Astrocyte (in vitro differentiated cells and primary cell): ENCODE data around the gene GCNA. TPM values are rescaled to one million over a fixed set of nuclear protein-coding genes. Genes with fewer than 3 reads are reported as not detected.
A peak's percentile ranks its signal among the peaks of the same experiment; 100 is the strongest.

Source experiments
- DNase-seq: peaks from one replicate; pipeline ENCODE4 v3.0.0-alpha.2; 2010; ENCODE audit warnings: low read depth
- FAIRE-seq: peaks from 2 replicates; lab custom pipeline; 2011; peaks lifted over from hg19 to GRCh38; lab: Jason Lieb, UNC
- H2AFZ ChIP-seq: 2 replicates; pipeline ENCODE4 v1.6.0; 2012; ENCODE audit warnings: low read depth, low read length, inconsistent platforms
- H3K27ac ChIP-seq: 2 replicates; pipeline ENCODE4 v1.5.1; 2011; ENCODE audit warnings: low read depth, low read length, inconsistent platforms
- H3K27me3 ChIP-seq: 2 replicates; pipeline ENCODE4 v1.6.0; 2011; ENCODE audit warnings: low read length, inconsistent platforms; ENCODE audit not compliant: insufficient read depth
- H3K36me3 ChIP-seq: 2 replicates; pipeline ENCODE4 v1.5.1; 2011; ENCODE audit warnings: low read length, inconsistent platforms; ENCODE audit not compliant: insufficient read depth
- H3K4me1 ChIP-seq: 2 replicates; pipeline ENCODE4 v1.5.1; 2011; ENCODE audit warnings: low read length, inconsistent platforms; ENCODE audit not compliant: insufficient read depth
- H3K4me2 ChIP-seq: 2 replicates; pipeline ENCODE4 v1.6.0; 2012; ENCODE audit warnings: low read length, inconsistent platforms
- H3K4me3 ChIP-seq: 2 replicates; pipeline ENCODE4 v1.5.1; 2011; ENCODE audit warnings: low read depth, mild to moderate bottlenecking, low read length, inconsistent platforms; ENCODE audit not compliant: insufficient read depth
- H3K79me2 ChIP-seq: 2 replicates; pipeline ENCODE4 v1.6.0; 2012; ENCODE audit warnings: mild to moderate bottlenecking, low read length, inconsistent platforms; ENCODE audit not compliant: insufficient read depth
- H3K9ac ChIP-seq: 2 replicates; pipeline ENCODE4 v1.6.0; 2012; ENCODE audit warnings: mild to moderate bottlenecking, low read length, inconsistent platforms
- H3K9me3 ChIP-seq: 2 replicates; pipeline ENCODE4 v1.5.1; 2012; ENCODE audit warnings: low read depth, mild to moderate bottlenecking, low read length, inconsistent platforms; ENCODE audit not compliant: insufficient read depth
- H4K20me1 ChIP-seq: 2 replicates; pipeline ENCODE4 v1.6.0; 2012; ENCODE audit warnings: low read length, inconsistent platforms; ENCODE audit not compliant: insufficient read depth
- H3K27ac Mint-ChIP-seq: one replicate; pipeline ENCODE4 v1.8.0; 2021; ENCODE audit warnings: mild to moderate bottlenecking, mixed read lengths; ENCODE audit not compliant: unreplicated experiment
- H3K27me3 Mint-ChIP-seq: one replicate; pipeline ENCODE4 v1.8.0; 2021; ENCODE audit warnings: low read depth, mixed read lengths; ENCODE audit not compliant: unreplicated experiment
- H3K36me3 Mint-ChIP-seq: one replicate; pipeline ENCODE4 v1.8.0; 2021; ENCODE audit warnings: low read depth, mixed read lengths; ENCODE audit not compliant: unreplicated experiment
- H3K4me1 Mint-ChIP-seq: one replicate; pipeline ENCODE4 v1.8.0; 2021; ENCODE audit warnings: low read depth, mixed read lengths; ENCODE audit not compliant: unreplicated experiment
- H3K4me3 Mint-ChIP-seq: one replicate; pipeline ENCODE4 v1.8.0; 2021; ENCODE audit warnings: mild to moderate bottlenecking, moderate library complexity, mixed read lengths; ENCODE audit not compliant: unreplicated experiment
- H3K9me3 Mint-ChIP-seq: one replicate; pipeline ENCODE4 v1.8.0; 2021; ENCODE audit warnings: mild to moderate bottlenecking, mixed read lengths; ENCODE audit not compliant: unreplicated experiment
- EZH2 ChIP-seq: IDR thresholded peaks from 2 replicates; pipeline ENCODE4 v1.6.1; 2012; ENCODE audit warnings: mild to moderate bottlenecking, low read length, inconsistent platforms; ENCODE audit not compliant: insufficient read depth
- total RNA-seq: library from RNA; stranded (reverse); gene quantifications from 2 replicates; pipeline ENCODE4 v1.2.1, GENCODE V29; 2021
- TF ChIP-seq, protein P1 (sequence below): IDR thresholded peaks from 2 replicates; pipeline ENCODE4 v1.5.1; 2011; ENCODE audit warnings: low read depth, mild to moderate bottlenecking, inconsistent platforms, low read length, moderate library complexity; ENCODE audit not compliant: insufficient read depth

Gene GCNA
- total RNA-seq, 1 donor from 2014 or later: 2.2 TPM

DNA sequence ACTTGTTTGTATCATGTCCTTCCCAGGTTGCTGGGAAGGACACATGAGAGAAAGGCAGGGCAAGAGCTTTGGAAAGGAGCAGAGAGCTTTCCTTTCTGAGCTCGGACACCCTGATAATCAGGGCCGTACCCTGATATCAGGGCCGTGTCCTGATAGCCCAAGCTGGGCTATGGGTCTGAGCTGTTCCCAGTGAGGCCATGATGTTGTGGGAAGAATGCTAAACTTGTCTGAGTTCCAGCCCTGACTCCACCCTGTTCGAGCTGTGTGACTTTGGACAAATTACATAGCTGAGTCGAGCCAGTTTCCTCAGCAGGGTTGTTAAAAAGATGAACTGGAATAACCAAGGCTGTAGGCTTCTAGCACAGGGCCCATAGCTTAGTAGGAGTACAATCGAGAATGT, 43.4 kb downstream of the GCNA start:
- no peak for TF ChIP-seq EZH2
- TF ChIP-seq, protein P1, sequence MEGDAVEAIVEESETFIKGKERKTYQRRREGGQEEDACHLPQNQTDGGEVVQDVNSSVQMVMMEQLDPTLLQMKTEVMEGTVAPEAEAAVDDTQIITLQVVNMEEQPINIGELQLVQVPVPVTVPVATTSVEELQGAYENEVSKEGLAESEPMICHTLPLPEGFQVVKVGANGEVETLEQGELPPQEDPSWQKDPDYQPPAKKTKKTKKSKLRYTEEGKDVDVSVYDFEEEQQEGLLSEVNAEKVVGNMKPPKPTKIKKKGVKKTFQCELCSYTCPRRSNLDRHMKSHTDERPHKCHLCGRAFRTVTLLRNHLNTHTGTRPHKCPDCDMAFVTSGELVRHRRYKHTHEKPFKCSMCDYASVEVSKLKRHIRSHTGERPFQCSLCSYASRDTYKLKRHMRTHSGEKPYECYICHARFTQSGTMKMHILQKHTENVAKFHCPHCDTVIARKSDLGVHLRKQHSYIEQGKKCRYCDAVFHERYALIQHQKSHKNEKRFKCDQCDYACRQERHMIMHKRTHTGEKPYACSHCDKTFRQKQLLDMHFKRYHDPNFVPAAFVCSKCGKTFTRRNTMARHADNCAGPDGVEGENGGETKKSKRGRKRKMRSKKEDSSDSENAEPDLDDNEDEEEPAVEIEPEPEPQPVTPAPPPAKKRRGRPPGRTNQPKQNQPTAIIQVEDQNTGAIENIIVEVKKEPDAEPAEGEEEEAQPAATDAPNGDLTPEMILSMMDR: no peak
- Histone ChIP-seq H3K27ac (no peak overlapping the region), H2AFZ (no peak overlapping the region), H3K79me2 (no peaks in the 10 kb centered on the region), H3K36me3 (no peaks in the 10 kb centered on the region), H3K9me3 (no peaks in the 10 kb centered on the region), H3K4me3 (no peak overlapping the region), H3K9ac (no peak overlapping the region), H3K27me3 (no peaks in the 10 kb centered on the region), H3K4me2 (no peak overlapping the region), H4K20me1 (no peaks in the 10 kb centered on the region), H3K4me1 (no peaks in the 10 kb centered on the region)
- no peaks in the 10 kb centered on the region for H3K4me1 Mint-ChIP-seq
- no peaks in the 10 kb centered on the region for H3K9me3 Mint-ChIP-seq
- no peaks in the 10 kb centered on the region for H3K27me3 Mint-ChIP-seq
- H3K4me3 Mint-ChIP-seq: no peak overlapping the region
- no peak overlapping the region for H3K27ac Mint-ChIP-seq
- FAIRE-seq (peak; percentile 29), DNase-seq (no peak)
- peaks cover 5% of the 10 kb centered on the region for H3K36me3 Mint-ChIP-seq

DNA sequence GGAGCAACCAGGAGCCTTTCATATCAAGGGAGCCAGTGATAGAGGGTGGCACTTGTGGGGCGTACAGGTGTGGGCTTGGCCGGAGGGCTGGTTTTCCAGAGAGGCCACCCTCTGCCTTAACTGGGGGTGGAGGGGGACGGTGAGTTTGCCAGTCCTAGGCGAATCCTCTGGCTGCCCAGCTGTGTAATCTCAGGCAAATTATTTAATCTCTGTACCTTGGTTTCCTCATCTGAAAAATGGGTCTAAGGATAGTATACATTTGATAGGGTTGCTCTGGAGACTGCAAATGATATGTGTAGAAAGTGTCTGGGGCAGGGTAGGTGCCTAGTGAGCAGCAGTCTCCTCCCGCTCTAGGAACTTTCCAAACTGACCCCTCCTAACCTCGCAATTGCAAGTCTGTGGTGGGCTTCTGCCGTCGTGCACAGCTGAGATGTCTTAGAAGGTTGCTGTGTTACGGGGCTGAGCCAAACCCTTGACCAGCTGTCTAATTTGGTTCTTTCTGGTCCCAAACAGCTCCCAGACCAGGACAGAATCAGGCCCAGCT, 43.9 kb downstream of the GCNA start:
- TF ChIP-seq, protein P1: no peak
- no peak for TF ChIP-seq EZH2
- Histone ChIP-seq H3K9ac (no peak overlapping the region), H3K4me3 (no peak overlapping the region), H3K4me2 (no peak overlapping the region), H3K27ac (no peak overlapping the region), H3K27me3 (no peaks in the 10 kb centered on the region), H3K36me3 (no peaks in the 10 kb centered on the region), H3K79me2 (no peaks in the 10 kb centered on the region), H4K20me1 (no peaks in the 10 kb centered on the region), H3K4me1 (no peaks in the 10 kb centered on the region), H2AFZ (no peak overlapping the region), H3K9me3 (no peaks in the 10 kb centered on the region)
- H3K4me1 Mint-ChIP-seq: no peaks in the 10 kb centered on the region
- DNase-seq (no peak), FAIRE-seq (no peak)
- H3K36me3 Mint-ChIP-seq: peaks cover 5% of the 10 kb centered on the region
- no peak overlapping the region for H3K27ac Mint-ChIP-seq
- no peaks in the 10 kb centered on the region for H3K27me3 Mint-ChIP-seq
- H3K4me3 Mint-ChIP-seq: no peak overlapping the region
- no peaks in the 10 kb centered on the region for H3K9me3 Mint-ChIP-seq

DNA sequence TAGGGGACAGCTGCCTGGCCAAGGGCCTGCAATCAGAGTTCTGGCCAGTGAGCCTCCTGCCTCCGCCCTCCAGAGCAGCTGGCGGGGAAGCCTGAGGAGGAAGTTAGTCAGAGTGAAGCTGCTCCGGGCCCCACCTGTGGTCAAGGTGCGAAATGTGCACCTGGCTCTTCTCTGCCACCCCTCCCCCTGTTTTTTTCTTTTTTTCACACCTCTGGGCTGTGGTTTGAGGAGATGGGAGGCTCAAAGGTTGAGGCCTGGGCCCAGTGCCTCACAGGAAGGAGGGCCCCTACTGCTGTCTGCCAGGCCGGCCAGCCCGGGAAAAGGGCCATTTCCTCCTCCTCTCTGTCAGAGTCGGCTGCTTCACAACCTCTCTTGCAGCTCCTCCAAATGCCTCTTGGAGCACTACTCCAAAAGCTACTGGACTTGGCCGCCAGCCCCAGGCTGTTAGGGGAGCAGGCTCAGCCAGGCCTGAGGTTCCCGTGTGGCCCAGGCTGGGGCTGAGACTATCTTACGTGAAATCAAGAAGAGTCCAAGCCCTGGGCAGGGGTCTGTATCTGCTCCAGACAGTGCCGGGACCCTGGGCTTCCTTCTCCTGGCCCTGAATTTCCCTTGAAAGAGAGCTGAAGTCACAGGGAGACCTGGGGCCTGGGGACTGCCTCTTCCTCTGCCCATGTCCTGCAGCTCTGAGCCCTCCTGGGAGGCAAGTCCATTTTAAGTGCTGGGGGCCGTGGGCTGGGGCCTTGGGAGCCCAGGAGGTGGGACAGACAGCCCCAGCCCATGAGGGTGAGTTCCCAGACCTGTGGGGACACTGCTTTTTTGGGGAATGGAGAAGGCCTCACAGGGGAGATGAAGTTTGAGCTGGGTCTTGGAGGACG, 44.6 kb downstream of the GCNA start:
- peaks cover 1% of the 10 kb centered on the region for H3K4me1 Mint-ChIP-seq
- H3K9me3 ChIP-seq: no peaks in the 10 kb centered on the region
- peak; percentile 58 for DNase-seq
- H3K36me3 ChIP-seq: no peaks in the 10 kb centered on the region
- H2AFZ ChIP-seq: no peak overlapping the region
- no peak overlapping the region for H3K4me3 Mint-ChIP-seq
- H3K9me3 Mint-ChIP-seq: no peaks in the 10 kb centered on the region
- H3K27me3 Mint-ChIP-seq: no peaks in the 10 kb centered on the region
- H3K27ac Mint-ChIP-seq: no peak overlapping the region
- no peak overlapping the region for H3K4me2 ChIP-seq
- no peaks in the 10 kb centered on the region for H3K27me3 ChIP-seq
- no peaks in the 10 kb centered on the region for H3K4me1 ChIP-seq
- no peak overlapping the region for H3K27ac ChIP-seq
- no peaks in the 10 kb centered on the region for H4K20me1 ChIP-seq
- H3K4me3 ChIP-seq: no peak overlapping the region
- H3K36me3 Mint-ChIP-seq: peaks cover 7% of the 10 kb centered on the region
- FAIRE-seq: no peak
- TF ChIP-seq, protein P1: no peak
- TF ChIP-seq EZH2: no peak
- H3K9ac ChIP-seq: no peak overlapping the region
- no peaks in the 10 kb centered on the region for H3K79me2 ChIP-seq
